Keratinocyte (primary cell): ENCODE results near the gene ADAMTS2. TPM values are rescaled to one million over a fixed set of nuclear protein-coding genes. Genes with fewer than 3 reads are reported as not detected.

Source experiments
- DNase-seq: peaks from one replicate; pipeline ENCODE4 v3.0.0-alpha.2; 2011; ENCODE audit warnings: low read depth, missing footprints, low spot score
- FAIRE-seq: peaks from 2 replicates; lab custom pipeline; 2011; peaks lifted over from hg19 to GRCh38; lab: Jason Lieb, UNC
- H2AFZ ChIP-seq: 2 replicates; pipeline ENCODE4 v1.6.0; 2012; ENCODE audit warnings: low read length, control low read depth, inconsistent platforms; ENCODE audit not compliant: control insufficient read depth
- H3K27ac ChIP-seq: 2 replicates; pipeline ENCODE4 v1.5.1; 2011; ENCODE audit warnings: low read length; ENCODE audit not compliant: control insufficient read depth, insufficient read depth
- H3K27me3 ChIP-seq: 3 replicates; pipeline ENCODE4 v1.6.0; 2011; ENCODE audit warnings: low read length; ENCODE audit not compliant: control insufficient read depth, insufficient read depth; ENCODE audit errors: extremely low read depth
- H3K36me3 ChIP-seq, 2 experiments: 2 replicates in 1 of 2; 3 replicates in 1 of 2; pipeline ENCODE4 v1.5.1; 2011; ENCODE audit warnings: low read length in 2 of 2, mild to moderate bottlenecking in 1 of 2; ENCODE audit not compliant: control insufficient read depth in 2 of 2, insufficient read depth in 2 of 2; ENCODE audit errors: extremely low read depth in 1 of 2
- H3K4me1 ChIP-seq: 3 replicates; pipeline ENCODE4 v1.5.1; 2011; ENCODE audit warnings: low read length; ENCODE audit not compliant: control insufficient read depth, insufficient read depth; ENCODE audit errors: extremely low read depth
- H3K4me2 ChIP-seq: 3 replicates; pipeline ENCODE4 v1.6.0; 2011; ENCODE audit warnings: low read depth, low read length; ENCODE audit not compliant: control insufficient read depth, insufficient read depth; ENCODE audit errors: extremely low read depth
- H3K4me3 ChIP-seq, 3 experiments: fragments of 200-600 bp in 1 of 3; sonication (generic) in 1 of 3; 2 replicates in 2 of 3; 3 replicates in 1 of 3; pipeline ENCODE4 v1.5.1; 2011 to 2016; ENCODE audit warnings: low read length in 3 of 3, mild to moderate bottlenecking in 3 of 3, control low read depth in 2 of 3, inconsistent platforms in 1 of 3, low read depth in 1 of 3, mixed read lengths in 1 of 3, mixed run types in 1 of 3, moderate library complexity in 1 of 3; ENCODE audit not compliant: control insufficient read depth in 2 of 3, insufficient read depth in 2 of 3; ENCODE audit errors: extremely low read depth in 1 of 3
- H3K79me2 ChIP-seq: 2 replicates; pipeline ENCODE4 v1.6.0; 2012; ENCODE audit warnings: low read length; ENCODE audit not compliant: control insufficient read depth, insufficient read depth
- H3K9ac ChIP-seq: 3 replicates; pipeline ENCODE4 v1.6.0; 2011; ENCODE audit warnings: low read length; ENCODE audit not compliant: control insufficient read depth, insufficient read depth; ENCODE audit errors: extremely low read depth
- H3K9me1 ChIP-seq: 3 replicates; pipeline ENCODE4 v1.6.0; 2011; ENCODE audit warnings: low read length; ENCODE audit not compliant: control insufficient read depth, insufficient read depth; ENCODE audit errors: extremely low read depth
- H3K9me3 ChIP-seq: 2 replicates; pipeline ENCODE4 v1.5.1; 2012; ENCODE audit warnings: low read depth, low read length; ENCODE audit not compliant: control insufficient read depth
- H4K20me1 ChIP-seq: 3 replicates; pipeline ENCODE4 v1.6.0; 2011; ENCODE audit warnings: low read length; ENCODE audit not compliant: control insufficient read depth, insufficient read depth; ENCODE audit errors: extremely low read depth
- EZH2 ChIP-seq: IDR thresholded peaks from one replicate; pipeline ENCODE4 v1.6.1; 2012; ENCODE audit warnings: inconsistent platforms, mild to moderate bottlenecking, low read length, moderate library complexity
- dilution Hi-C: fragments of 300-500 bp; cut with MboI; formaldehyde crosslinking; loops from one replicate; pipeline ENCODE4 v1.7.0; 2020; ENCODE audit warnings: low sequenced_read_pairs; ENCODE audit not compliant: extremely low pct_ligation_motif_present
- polyA plus RNA-seq, 5 experiments: library from polyadenylated mRNA; depleted of rRNA in 3 of 5; stranded (reverse) in 3 of 5; stranded (forward) in 1 of 5; unstranded in 1 of 5; fragments of >200 nt; gene quantifications; 1 replicate in 1 of 5; 2 replicates in 3 of 5; 3 replicates in 1 of 5; pipeline versions ENCODE4 v1.2.1 to v1.2.3, GENCODE V29; 2011 to 2012; ENCODE audit warnings: missing spikeins in 2 of 5, low read depth in 1 of 5, low replicate concordance in 1 of 5
- TF ChIP-seq, protein P1 (sequence below), 3 experiments: IDR thresholded peaks in 1 of 3; conservative IDR thresholded peaks in 1 of 3; optimal IDR thresholded peaks in 1 of 3; 2 replicates in 2 of 3; 3 replicates in 1 of 3; pipeline versions ENCODE3 to v1.5.1; 2011; ENCODE audit warnings: low read length in 3 of 3, mild to moderate bottlenecking in 3 of 3, moderate library complexity in 2 of 3, control low read depth in 1 of 3, inconsistent platforms in 1 of 3; ENCODE audit not compliant: insufficient read depth in 2 of 3; ENCODE audit errors: extremely low read depth in 1 of 3

ADAMTS2 gene
- polyA plus RNA-seq, 1 donor (not counting 4 experiments of a cell fraction or from before 2014, with no cell fraction given), result not detected

GRCh38 chr5:179171251-179171815 lies 173.9 kb downstream of the ADAMTS2 start:
- peaks cover 8% of the 10 kb centered on the region for H3K9me3 ChIP-seq
- H4K20me1 ChIP-seq, result no peaks in the 10 kb centered on the region
- no peaks in the 10 kb centered on the region for H3K9me1 ChIP-seq
- no peak for DNase-seq
- H3K27me3 ChIP-seq, result no peaks in the 10 kb centered on the region
- no peak overlapping the region for H3K27ac ChIP-seq
- no peaks in the 10 kb centered on the region for H3K4me1 ChIP-seq
- H3K79me2 ChIP-seq, result no peaks in the 10 kb centered on the region
- TF ChIP-seq, protein P1, sequence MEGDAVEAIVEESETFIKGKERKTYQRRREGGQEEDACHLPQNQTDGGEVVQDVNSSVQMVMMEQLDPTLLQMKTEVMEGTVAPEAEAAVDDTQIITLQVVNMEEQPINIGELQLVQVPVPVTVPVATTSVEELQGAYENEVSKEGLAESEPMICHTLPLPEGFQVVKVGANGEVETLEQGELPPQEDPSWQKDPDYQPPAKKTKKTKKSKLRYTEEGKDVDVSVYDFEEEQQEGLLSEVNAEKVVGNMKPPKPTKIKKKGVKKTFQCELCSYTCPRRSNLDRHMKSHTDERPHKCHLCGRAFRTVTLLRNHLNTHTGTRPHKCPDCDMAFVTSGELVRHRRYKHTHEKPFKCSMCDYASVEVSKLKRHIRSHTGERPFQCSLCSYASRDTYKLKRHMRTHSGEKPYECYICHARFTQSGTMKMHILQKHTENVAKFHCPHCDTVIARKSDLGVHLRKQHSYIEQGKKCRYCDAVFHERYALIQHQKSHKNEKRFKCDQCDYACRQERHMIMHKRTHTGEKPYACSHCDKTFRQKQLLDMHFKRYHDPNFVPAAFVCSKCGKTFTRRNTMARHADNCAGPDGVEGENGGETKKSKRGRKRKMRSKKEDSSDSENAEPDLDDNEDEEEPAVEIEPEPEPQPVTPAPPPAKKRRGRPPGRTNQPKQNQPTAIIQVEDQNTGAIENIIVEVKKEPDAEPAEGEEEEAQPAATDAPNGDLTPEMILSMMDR (optimal IDR thresholded peaks at IDR 0.05 in 1 of 3, IDR thresholded peaks at IDR 0.05 in 1 of 3, conservative IDR thresholded peaks at IDR 0.05 in 1 of 3; ENCODE audit: extremely low read depth in 1 of 3, insufficient read depth in 2 of 3, low read length in 3 of 3), result no peak
- no peak for TF ChIP-seq EZH2
- no peak overlapping the region for H3K4me2 ChIP-seq
- no peak overlapping the region for H3K4me3 ChIP-seq
- dilution Hi-C loops, result no loop called here
- no peak for FAIRE-seq
- H3K9ac ChIP-seq, result no peak overlapping the region
- no peak overlapping the region for H2AFZ ChIP-seq
- H3K36me3 ChIP-seq, result no peaks in the 10 kb centered on the region

DNA sequence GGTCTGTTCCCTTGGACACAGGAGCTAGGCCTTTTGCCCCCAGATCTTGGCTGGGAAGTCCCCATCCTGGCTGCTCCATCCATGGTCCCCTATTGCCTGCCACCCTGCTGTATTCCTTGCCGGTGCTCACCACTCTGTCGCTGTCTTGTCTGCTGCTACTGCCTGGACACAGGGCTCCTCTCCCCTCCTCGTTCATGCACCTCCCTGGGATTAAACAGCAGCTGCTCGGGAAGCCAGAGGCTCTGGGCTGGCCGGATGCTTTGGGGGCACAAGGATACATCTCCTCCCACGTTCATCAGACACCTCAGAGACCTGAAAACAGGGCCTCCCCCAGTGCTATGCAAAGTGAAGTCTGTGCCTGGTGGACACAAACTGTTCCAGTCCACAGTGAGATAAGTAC lies 174.7 kb downstream of the ADAMTS2 start:
- H4K20me1 ChIP-seq, result no peaks in the 10 kb centered on the region
- DNase-seq (no peak), FAIRE-seq (no peak)
- H3K4me1 ChIP-seq, result no peaks in the 10 kb centered on the region
- no peak overlapping the region for H3K27ac ChIP-seq
- dilution Hi-C loops, result no loop called here
- no peaks in the 10 kb centered on the region for H3K9me1 ChIP-seq
- H3K4me2 ChIP-seq, result no peak overlapping the region
- no peak overlapping the region for H2AFZ ChIP-seq
- no peaks in the 10 kb centered on the region for H3K27me3 ChIP-seq
- no peak overlapping the region for H3K4me3 ChIP-seq
- H3K36me3 ChIP-seq, result no peaks in the 10 kb centered on the region
- TF ChIP-seq EZH2, result no peak
- TF ChIP-seq, protein P1 (optimal IDR thresholded peaks at IDR 0.05 in 1 of 3, IDR thresholded peaks at IDR 0.05 in 1 of 3, conservative IDR thresholded peaks at IDR 0.05 in 1 of 3; ENCODE audit: extremely low read depth in 1 of 3, insufficient read depth in 2 of 3, low read length in 3 of 3), result no peak
- no peaks in the 10 kb centered on the region for H3K79me2 ChIP-seq
- peaks cover 7% of the 10 kb centered on the region for H3K9me3 ChIP-seq
- H3K9ac ChIP-seq, result no peak overlapping the region
